Stimulated activated CD8-positive, alpha-beta memory T cell treated with anti-CD3 and anti-CD28 coated beads, Interleukin-12 subunit alpha, Interleukin-12 subunit beta, amount 100 ng/mL, for 4 hours (primary cell): ENCODE measurements around the gene HAGHL.

Experiments
- DNase-seq: peaks from one replicate; pipeline ENCODE4 v3.0.0-alpha.2; 2020; ENCODE audit warnings: low read depth

Gene HAGHL

GRCh38 chr16:754656-755055, 27.8 kb downstream of the HAGHL start:
- DNase-seq, result no peak

- DNase-seq, result no peak
These were observed 29.5 kb downstream of the HAGHL start for GRCh38 chr16:756428-756827.

GRCh38 chr16:759110-759910, 32.4 kb downstream of the HAGHL start:
- no peak for DNase-seq

GRCh38 chr16:760065-760464, 33.2 kb downstream of the HAGHL start:
- DNase-seq, result no peak

- no peak for DNase-seq
These were observed 33.8 kb downstream of the HAGHL start, which contains the start of gene MSLN for GRCh38 chr16:760545-761343. MSLN (plus strand) TSS chr16:760734; CDS start chr16:762681, 1,947 bp downstream.

GRCh38 chr16:761625-762513, 35.0 kb downstream of the HAGHL start:
- no peak for DNase-seq

- no peak for DNase-seq
These were observed 35.8 kb downstream of the HAGHL start for GRCh38 chr16:762595-763268.

GRCh38 chr16:763369-764183, 36.7 kb downstream of the HAGHL start:
- DNase-seq, result no peak

- no peak for DNase-seq
These were observed 37.4 kb downstream of the HAGHL start for GRCh38 chr16:764184-764750.

GRCh38 chr16:764848-765487, 38.1 kb downstream of the HAGHL start:
- DNase-seq, result no peak

- no peak for DNase-seq
These were observed 38.6 kb downstream of the HAGHL start for GRCh38 chr16:765488-765865.

- no peak for DNase-seq
These were observed 39.3 kb downstream of the HAGHL start for GRCh38 chr16:766008-766819.

- no peak for DNase-seq
These were observed 40.1 kb downstream of the HAGHL start for GRCh38 chr16:766820-767640.

- no peak for DNase-seq
These were observed 40.9 kb downstream of the HAGHL start for GRCh38 chr16:767743-768235.

GRCh38 chr16:768428-768827, 41.5 kb downstream of the HAGHL start:
- no peak for DNase-seq

GRCh38 chr16:769184-769784, 42.4 kb downstream of the HAGHL start:
- no peak for DNase-seq

GRCh38 chr16:769934-770333, 43.0 kb downstream of the HAGHL start:
- DNase-seq, result no peak

- DNase-seq, result no peak
These were observed 43.5 kb downstream of the HAGHL start for GRCh38 chr16:770411-770810.
